Stimulated activated CD8-positive, alpha-beta memory T cell treated with anti-CD3 and anti-CD28 coated beads, Interleukin-12 subunit alpha, Interleukin-12 subunit beta, amount 100 ng/mL, for 24 hours (primary cell): Measurements from ENCODE around the gene MYH9.
"Not testable (repeated sequence)": the region's sequence is repeated elsewhere in the genome, so short reads cannot be mapped to it uniquely, and the experiment has no call there.

Experiments
- DNase-seq: peaks from one replicate; pipeline ENCODE4 v3.0.0-alpha.2; 2020; ENCODE audit errors: extremely low read depth

The MYH9 gene

GRCh38 chr22:36267896-36268485, 119.8 kb downstream of the MYH9 start:
- no peak for DNase-seq

GRCh38 chr22:36267058-36267457, 120.7 kb downstream of the MYH9 start:
- no peak for DNase-seq

- not testable (repeated sequence) for DNase-seq
Measured at GRCh38 chr22:36263886-36264664, 123.7 kb downstream of the MYH9 start.

- DNase-seq, result not testable (repeated sequence)
Measured at GRCh38 chr22:36263216-36263673, 124.5 kb downstream of the MYH9 start.

GRCh38 chr22:36262307-36262706, 125.5 kb downstream of the MYH9 start:
- not testable (repeated sequence) for DNase-seq

- not testable (repeated sequence) for DNase-seq
Measured at GRCh38 chr22:36261675-36262074, 126.1 kb downstream of the MYH9 start.

GRCh38 chr22:36259615-36260300, 128.0 kb downstream of the MYH9 start:
- no peak for DNase-seq

- DNase-seq, result no peak
Measured at GRCh38 chr22:36258701-36259614, 128.8 kb downstream of the MYH9 start.

GRCh38 chr22:36257948-36258670, 129.7 kb downstream of the MYH9 start:
- no peak for DNase-seq

GRCh38 chr22:36257308-36257707, 130.5 kb downstream of the MYH9 start:
- DNase-seq, result no peak

GRCh38 chr22:36256478-36256877, 131.3 kb downstream of the MYH9 start:
- no peak for DNase-seq

- not testable (repeated sequence) for DNase-seq
Measured at GRCh38 chr22:36255572-36255971, 132.2 kb downstream of the MYH9 start.

GRCh38 chr22:36253523-36254490, 134.0 kb downstream of the MYH9 start:
- no peak for DNase-seq

GRCh38 chr22:36252754-36253522, 134.8 kb downstream of the MYH9 start, which contains the start of gene APOL1:
TSS of gene APOL1 (plus strand) at chr22:36253133. CDS start at chr22:36254956, 1,823 bp downstream.
- no peak for DNase-seq

GRCh38 chr22:36251979-36252608, 135.7 kb downstream of the MYH9 start:
- not testable (repeated sequence) for DNase-seq

GRCh38 chr22:36250292-36250960, 137.3 kb downstream of the MYH9 start:
- DNase-seq, result not testable (repeated sequence)

- no peak for DNase-seq
Measured at GRCh38 chr22:36249160-36249559, 138.6 kb downstream of the MYH9 start.

GRCh38 chr22:36247955-36248354, 139.8 kb downstream of the MYH9 start:
- DNase-seq, result no peak
